Left hindlimb (tissue), 1 donor: Measurements from ENCODE around the gene GTPBP2.
A peak's percentile ranks its signal among the peaks of the same experiment; 100 is the strongest.
"Not testable (repeated sequence)": the region's sequence is repeated elsewhere in the genome, so short reads cannot be mapped to it uniquely, and the experiment has no call there.

ENCODE experiments used
- DNase-seq: peaks from one replicate; pipeline ENCODE4 v3.0.0-alpha.2; 2018

Gene GTPBP2

DNA sequence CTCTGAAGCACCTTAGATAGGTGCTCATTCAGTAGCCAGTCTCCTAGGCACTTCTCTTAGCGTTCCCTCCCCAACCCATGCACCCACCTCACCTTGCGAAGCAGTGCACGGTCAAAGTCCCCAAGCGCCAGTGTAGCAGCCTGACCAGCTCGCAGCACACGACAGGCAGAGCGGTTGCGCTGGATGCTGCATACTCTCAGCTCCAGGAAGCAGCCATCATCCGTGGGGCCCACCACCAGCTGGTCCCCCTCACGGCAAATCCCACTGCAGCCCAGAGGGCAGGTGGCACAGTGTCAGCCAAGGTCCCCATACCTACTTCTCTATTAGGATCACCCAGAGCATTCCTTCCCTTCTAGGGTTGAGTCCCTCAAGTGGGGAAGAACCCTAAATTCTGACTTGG is 6.5 kb downstream of the GTPBP2 start:
- DNase-seq = no peak

DNA sequence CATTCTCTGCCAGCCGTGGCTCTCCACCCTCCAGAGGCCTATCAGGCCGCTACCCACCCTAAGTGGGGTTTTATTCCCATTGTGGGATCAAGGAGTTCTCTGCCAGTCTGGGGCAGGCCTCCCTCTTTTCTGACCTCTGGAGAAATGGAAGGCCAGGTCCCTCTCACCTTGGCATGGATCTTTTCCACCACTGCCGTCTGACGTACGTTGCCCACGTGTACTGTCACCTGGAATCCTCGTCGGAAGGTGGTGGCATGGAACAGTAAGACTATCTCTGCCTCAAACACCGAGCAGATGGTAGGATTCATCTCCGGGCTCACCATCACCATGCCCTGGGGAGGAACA is 7.3 kb downstream of the GTPBP2 start:
- no peak for DNase-seq

DNA sequence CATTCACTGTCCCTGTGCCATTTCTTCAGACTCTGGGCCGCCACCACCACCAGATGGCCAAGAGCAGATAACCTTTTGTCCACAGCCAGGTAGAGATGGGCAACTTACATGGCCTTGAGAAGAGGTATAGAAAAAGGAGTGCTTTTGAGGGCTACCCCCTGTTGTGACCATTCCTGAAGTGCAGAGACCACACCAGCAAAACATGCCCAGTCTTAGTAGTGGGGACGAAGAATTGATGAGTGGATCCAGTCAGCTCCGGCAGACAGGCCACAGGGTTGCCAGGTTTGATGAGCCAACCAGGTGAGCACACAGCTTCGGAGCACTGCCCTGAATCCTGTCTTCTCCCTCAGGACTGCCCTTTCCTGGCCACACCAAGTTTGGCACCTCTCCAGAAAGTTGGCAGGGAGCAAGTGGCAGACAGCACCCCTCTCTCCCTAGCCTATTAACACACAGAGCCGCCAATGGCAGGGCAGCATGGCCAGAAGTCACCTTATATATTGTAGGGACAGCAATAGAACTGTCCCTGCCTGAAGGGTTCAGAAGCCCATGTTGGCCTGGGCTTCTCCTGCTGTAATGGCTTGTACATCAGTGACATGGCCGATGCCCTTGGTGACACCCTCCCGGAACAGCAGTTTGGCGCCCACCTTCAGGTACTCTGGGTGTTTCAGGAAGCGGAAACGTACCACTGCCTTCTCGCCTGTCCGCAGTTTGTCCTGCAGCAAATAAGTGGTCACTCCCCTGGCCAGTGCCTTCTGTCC is 7.8 kb downstream of the GTPBP2 start:
- no peak for DNase-seq

DNA sequence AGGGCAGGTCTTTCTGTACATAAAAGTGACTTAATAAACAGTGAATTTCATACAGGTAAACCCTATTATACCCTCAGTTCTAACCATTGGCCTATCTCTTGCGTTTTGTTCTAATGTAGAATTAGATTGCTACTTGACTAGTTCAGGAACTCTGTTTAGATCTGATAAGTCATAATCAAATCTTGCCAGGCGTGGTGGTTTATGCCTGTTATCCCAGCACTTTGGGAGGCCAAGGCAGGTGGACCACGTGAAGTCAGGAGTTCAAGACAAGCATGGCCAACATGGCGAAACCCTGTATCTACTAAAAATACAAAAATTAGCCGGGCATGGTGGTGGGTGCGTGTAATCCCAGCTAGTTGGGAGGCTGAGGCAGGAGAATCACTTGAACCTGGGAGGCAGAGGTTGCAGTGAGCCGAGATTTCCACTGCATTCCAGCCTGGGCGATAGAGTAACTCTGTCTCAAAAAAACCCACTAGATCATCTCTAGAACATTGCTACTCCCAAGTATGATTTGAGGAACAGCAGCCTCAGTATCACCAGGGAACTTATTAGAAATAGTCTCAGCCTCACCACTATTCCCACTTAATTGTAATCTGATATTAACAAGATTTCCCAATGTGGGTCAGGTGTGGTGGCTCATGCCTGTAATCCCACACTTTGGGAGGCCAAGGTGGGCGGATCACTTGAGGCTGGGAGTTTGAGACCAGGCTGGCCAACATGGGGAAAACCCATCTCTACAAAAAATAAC is 12.2 kb downstream of the GTPBP2 start:
- no peak for DNase-seq

DNA sequence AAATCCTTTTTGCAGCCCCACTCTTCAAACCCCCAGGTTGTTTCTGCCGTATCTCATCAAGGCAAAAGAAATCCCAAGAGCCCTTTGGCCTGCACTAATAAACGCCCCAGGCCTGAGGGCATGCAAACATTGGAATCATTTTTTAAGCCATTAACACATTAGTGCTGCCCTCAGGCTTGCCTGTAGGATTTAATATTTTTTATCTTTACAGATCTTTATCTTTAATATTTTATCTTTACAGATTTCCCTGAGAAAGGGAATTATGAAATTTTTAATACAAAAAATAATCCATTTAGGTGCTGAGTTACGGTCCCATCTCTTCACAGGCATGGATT is 14.7 kb downstream of the GTPBP2 start:
- DNase-seq = no peak

DNA sequence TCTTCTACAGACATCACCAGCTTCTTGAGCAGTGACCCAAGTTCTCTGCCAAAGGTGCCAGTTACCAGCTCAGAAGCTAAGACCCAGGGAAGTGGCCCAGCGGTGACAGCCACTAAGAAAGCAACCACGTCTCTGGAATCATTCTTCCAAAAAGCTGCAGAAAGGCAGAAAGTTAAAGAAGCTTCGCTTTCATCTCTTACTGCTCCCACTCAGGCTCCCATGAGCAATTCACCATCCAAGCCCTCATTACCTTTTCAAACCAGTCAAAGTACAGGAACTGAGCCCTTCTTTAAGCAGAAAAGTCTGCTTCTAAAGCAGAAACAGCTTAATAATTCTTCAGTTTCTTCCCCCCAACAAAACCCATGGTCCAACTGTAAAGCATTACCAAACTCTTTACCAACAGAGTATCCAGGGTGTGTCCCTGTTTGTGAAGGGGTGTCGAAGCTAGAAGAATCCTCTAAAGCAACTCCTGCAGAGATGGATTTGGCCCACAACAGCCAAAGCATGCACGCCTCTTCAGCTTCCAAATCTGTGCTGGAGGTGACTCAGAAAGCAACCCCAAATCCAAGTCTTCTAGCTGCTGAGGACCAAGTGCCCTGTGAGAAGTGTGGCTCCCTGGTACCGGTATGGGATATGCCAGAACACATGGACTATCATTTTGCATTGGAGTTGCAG is 15.2 kb downstream of the GTPBP2 start:
- DNase-seq = no peak

DNA sequence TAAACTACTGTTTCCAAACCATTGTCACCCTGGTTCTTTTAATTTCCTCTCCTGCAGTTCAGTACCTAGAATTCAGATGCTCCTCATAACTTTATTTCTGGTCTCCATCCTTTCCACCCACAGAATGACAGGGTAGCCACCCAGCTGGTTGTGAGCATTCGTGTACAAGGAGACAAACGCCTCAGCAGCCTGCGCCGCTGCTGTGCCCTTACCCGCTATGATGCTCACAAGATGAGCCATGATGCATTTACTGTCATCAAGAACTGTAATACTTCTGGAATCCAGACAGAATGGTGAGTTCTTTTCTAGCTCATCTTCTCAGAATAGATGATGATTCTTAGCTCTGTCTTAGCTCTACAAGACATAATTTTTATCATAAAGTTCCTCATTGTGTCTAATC is 18.6 kb downstream of the GTPBP2 start:
- DNase-seq = no peak

DNA sequence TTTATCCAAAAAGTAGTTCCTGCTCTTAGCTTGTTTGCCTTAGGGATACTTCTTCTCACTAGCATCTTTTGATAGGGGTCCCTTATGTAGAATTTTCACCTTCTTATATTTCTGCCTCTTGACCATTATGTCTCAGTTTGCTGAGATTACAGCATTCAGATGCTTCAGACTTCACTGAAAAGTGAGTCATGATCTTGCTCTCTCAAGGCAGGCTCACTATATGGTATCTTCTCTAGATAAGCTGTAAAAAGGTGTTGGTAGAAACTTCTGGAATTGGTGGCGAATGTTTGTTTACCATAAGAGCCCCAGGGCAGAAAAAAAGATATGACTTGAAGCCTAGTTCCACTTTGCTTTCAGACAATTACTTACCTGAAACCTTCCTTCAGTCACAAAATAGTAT is 19.7 kb downstream of the GTPBP2 start:
- no peak for DNase-seq

DNA sequence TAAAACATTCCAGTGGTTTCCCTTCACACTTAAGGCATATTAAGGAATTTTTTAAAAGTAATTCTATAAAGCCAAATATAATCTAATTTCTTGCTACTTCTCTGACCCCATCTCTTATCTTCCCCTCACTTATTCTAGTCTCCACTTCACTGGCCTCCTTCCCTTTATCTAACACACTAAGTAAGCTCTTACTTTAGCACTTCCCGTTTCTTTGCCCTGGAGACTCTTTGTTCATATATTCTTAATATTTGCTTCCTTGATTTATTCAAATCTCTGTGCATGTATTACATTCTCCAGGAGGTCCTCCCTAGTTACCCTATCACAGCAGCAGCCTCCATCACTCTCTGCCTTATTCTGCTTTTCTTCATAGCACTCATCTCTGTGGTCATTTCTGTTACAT is 20.3 kb downstream of the GTPBP2 start:
- no peak for DNase-seq

DNA sequence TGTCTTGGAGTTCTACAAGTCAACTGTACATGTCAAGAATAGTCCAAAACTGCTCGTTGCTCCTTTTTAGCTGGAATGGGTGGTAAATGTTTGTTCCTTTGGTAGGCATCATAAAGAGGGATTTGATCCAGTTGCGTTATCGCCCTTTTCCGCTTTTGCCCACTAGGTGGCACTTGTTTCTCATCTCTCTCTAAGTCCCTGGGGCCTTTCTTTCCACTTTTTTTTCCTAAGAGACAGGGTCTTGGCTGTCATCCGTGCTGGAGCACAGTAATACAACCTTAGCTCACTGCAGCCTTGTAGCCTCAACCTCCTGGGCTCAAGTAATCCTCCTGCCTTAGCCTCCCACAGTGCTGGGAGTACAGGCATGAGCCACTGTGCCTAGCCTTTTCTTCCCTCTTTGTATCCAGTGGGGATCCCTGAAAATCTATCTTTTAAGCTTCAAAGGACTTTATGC is 20.7 kb downstream of the GTPBP2 start:
- peak; percentile 56 for DNase-seq

DNA sequence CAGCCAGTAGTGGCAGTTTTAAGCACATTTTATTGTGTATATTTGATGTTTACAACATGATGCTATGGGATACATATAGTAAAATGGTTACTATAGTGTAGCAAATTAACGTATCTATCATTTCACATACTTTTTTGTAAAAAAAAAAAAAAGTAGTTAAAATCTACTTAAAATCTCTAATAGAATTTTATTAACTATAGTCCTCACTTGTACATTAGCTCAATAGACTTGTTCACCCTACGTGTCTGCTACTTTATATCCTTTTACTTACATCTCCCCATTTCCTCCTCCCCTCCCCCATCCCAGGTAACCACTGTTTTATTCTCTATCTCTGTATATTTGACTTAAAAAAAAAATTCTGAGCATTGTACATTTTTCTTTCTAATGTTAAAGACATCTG is 23.0 kb downstream of the GTPBP2 start:
- no peak for DNase-seq

DNA sequence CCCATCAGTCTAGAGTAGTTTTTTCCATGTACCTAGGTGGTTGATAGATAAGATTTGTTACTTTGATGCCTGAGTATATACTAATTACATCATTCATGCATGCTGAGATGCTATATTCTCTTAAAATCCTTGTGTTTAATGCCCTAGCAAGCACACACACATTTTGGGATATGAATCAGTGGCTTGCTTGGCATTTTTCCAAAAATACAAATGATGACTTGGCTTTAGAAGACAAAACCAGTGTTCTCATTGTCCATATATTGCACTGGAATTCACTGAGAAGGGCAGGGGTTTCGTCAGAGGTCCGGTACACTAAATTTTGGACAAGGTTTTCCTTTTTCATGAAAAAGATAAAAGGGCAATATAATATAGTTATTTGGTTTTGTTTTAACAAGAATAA is 24.9 kb downstream of the GTPBP2 start:
- DNase-seq = no peak

DNA sequence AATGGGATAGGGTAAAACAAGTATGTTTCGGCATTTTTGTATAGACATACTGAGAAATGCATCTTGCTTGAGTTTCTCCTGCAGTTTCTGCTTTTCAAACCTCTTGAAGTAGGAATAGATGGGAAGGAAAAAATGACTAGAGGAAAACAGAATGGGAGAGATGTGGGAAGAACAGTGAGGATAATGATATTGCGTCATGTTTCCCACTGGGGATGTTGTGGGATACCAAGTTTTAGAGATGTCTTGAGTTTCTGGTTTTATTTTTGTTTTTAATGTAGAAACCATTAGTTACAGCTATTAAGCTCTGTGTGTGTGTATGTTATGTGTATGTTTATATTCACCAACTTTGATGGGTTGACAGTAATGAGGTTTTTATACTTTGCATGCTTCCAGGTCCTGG is 28.5 kb downstream of the GTPBP2 start:
- DNase-seq = no peak

DNA sequence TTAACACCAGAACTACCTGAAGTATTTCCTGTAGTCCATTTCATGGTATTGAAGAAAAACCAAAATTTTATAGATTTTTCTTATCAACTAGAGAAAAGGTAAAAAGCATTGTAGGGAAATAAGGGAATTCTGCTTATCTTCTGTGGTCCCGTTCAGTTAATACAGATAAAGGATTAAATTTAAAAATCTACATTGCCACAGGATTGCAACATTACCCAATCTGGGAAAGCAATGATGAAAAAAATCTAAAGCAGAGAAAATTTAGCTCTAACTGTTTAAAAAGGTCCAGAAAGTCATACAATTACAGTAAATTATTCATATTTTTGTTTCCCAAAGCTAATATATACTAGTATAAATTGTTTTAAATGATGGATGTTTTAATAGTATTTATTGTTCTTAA is 35.1 kb downstream of the GTPBP2 start:
- no peak for DNase-seq

DNA sequence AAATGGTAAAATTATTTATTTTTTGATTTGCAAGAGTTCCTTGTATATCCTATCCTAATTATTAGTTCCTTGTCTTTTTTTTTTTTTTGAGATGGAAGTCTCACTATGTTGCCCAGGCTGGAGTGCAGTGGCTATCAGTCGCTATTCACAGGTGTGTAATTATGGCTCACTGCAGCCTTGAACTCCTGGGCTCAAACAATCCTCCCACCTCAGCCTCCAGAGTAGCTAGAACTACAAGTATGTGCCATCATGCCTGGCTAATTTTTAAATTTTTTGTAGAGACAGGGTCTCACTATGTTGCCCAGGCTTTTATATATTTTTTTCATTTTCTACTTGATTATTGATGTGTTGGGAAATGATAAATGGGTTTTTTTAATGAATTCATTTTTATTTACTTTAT is 39.5 kb downstream of the GTPBP2 start:
- DNase-seq = not testable (repeated sequence)

DNA sequence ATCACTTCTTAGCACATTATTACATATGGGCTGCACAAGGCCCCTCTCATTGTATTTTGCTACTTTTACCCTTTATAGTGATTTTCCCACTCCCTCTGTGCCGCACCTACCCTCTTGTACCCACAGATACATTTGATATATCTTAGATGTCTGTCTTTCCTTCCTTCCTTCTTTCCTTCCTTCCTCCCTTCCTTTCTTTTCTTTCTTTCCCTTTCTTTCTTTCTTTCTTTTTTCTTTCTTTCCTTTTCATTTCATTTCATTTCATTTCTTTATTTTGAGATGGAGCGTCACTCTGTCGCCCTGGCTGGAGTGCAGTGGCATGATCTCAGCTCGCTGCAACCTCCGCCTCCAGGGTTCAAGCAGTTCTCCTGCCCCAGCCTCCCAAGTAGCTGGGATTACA is 40.9 kb downstream of the GTPBP2 start:
- no peak for DNase-seq

DNA sequence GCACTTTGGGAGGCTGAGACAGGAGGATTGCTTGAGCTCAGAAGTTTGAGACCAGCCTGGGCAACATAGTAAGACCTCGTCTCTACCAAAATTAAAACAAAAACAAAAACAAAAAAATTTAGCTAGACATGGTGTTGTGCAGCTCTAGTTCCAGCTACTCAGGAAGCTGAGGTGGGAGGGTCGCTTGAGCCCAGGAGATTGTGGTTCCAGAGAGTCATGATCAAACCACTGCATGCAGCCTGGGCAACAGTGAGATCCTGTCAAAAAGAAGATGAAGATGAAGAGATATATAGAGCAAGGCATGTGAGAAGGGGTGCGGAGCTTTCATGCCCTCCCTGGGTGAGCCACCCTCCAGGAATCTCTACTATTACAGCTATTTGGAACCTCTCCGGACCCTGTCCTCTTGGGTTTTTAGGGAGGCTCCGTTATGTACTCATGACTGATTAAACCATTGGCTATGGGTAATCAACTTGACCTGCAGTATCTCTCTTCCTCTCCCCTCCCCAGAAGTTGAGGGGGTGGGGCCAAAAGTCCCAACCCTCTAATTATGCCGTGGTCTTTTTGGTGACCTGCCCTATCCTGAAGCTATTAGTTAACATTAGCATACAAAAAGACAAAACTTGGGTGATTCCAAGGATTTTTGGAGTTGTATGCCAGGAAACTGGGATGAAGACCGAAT is 44.0 kb downstream of the GTPBP2 start:
- DNase-seq = no peak

DNA sequence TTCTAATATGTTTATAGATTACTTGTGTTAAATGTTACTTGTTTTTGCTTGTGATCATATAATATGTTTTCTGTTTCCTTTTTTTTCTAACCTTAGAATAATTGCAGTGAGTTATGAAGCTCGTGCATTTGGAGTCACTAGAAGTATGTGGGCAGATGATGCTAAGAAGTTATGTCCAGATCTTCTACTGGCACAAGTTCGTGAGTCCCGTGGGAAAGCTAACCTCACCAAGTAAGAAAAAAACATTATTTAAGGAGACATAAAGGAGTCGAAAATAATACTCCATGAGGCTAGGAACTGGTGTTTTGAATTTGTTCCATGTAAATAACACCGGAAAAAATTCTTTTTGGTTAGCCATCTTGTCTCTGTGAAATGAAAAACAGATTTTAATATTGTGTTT is 46.2 kb downstream of the GTPBP2 start:
- no peak for DNase-seq

DNA sequence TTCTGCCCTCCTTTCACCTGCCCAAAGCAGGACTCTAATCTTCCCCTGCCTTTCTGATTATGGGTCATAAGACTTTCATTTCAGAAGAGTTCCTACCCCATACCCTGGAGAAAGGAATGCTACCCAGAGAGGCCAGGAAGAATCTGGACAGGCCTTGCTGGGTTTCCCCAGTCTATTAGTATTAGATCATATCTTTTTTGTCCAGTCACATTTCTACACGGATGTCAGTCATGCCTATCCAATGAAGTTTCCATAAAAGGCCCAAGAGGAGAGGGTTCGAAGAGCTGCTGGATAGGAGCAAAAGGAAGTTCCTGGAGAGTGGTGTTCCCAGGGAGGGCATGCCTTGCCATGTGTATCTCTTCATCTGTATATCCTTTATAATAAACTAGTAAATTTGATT is 49.9 kb downstream of the GTPBP2 start:
- DNase-seq = no peak

DNA sequence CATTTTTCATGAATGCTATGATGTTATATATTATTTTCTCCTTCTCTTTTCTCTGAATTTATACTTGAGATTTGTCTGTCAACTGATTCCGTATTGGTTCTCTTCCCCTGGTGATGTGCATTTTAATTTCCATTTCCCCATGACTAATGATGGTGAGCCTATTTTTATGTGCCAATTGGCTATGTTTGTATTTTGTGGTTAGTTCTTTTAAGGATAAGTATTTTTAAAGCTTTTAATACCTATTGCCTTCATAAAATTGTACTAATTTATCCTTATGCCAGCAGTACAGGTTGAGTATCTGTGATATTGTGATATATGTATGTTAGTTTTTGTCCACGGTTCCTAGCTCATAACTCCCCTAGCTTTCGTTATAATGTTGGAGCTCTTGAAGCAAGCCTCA is 50.3 kb downstream of the GTPBP2 start:
- no peak for DNase-seq

DNA sequence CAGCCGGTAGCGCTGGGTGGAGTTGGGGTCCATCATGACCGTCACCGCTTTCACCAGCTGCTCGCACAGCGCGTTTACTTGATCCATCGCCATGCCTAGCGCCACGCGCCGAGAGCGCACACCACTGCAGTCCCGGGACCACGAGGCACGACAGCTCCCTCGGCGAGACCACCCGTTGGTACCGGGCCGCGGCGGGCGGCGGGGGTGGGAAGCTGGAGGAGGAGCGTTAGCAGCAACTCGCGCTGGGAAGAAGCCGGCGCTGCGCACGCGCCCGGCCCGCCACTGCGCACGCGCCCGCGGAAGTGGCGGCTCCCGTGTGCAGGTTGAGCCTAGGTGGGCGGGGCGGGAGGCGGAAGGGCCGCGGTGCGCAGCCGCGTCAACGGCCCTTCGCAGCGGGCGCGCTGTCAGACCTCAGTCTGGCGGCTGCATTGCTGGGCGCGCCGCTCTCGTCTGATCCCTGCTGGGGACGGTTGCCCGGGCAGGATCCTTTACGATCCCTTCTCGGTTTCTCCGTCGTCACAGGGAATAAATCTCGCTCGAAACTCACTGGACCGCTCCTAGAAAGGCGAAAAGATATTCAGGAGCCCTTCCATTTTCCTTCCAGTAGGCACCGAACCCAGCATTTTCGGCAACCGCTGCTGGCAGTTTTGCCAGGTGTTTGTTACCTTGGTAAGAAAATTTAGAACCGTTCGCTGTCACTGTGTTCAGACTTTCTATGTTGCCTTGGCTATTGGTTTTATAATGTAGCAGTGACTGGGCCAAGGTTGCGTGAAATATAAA is 53.1 kb downstream of the GTPBP2 start, which contains the start of the genes POLH and XPO5:
Gene POLH (plus strand): TSS at position 414 of the 780 bp plus-strand sequence. CDS start 6,135 bp downstream, outside the sequence.
Gene XPO5 (minus strand): TSS at position 267 of the 780 bp plus-strand sequence. CDS start 174 bp downstream, at position 93.
- peak; percentile 93 for DNase-seq

DNA sequence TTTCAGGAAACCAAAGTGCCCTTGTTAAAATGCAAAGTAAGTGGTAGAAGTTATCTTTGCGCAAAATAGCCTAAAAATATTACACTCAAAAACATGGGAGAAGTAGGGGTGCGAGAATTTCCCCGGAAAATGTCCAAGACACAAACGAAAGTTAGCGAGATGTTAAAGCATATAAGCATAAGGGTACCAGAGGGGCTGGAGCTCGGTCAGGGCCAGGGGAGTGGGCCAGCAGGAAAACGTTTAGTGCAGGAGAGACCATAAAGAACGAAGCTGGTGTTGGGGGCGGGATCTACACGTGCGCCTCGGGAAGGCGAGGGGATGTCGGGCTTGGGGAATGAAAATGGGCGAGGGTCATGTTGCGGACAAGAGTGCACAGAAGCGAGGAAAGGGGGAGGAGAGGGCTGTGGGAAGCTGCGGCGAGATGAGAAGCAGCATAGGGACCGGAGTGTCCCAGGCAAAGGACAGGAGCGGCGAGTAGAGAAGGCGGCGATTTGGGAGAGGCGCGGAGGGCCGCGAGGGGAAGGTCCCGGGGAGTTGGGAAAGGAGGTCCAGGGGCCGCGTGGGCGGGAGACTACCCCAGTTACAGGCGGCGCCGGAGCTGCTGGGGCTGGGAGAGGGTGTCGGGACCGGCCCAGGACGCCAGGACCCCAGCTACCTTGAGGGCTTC is 53.8 kb downstream of the GTPBP2 start:
- DNase-seq = no peak
